Thyroid gland (tissue), 4 donors: ENCODE data around the gene PRKCA.

Experiments used
- CTCF ChIP-seq, 6 experiments: fragments of 200-600 bp in 3 of 6; fragments of 450-650 bp in 3 of 6; sonication (generic) in 3 of 6; IDR thresholded peaks; one replicate each; pipeline ENCODE4 v1.5.1; 2016 to 2019; ENCODE audit warnings: antibody characterized with exemption in 6 of 6, mild to moderate bottlenecking in 2 of 6, inconsistent platforms in 1 of 6, moderate library complexity in 1 of 6
- POLR2A ChIP-seq, 2 donors: fragments of 450-650 bp; IDR thresholded peaks; one replicate each; pipeline ENCODE4 v1.6.1; 2017; ENCODE audit warnings: antibody characterized with exemption in 2 of 2, mild to moderate bottlenecking in 2 of 2, moderate library complexity in 1 of 2

GRCh38 chr17:66480243-66480642 lies 177.8 kb downstream of the PRKCA start:
- no peak for TF ChIP-seq CTCF (IDR thresholded peaks at IDR 0.05)
- TF ChIP-seq POLR2A (IDR thresholded peaks at IDR 0.05) = no peak
